Measurements from ENCODE around the gene ZCCHC7. TPM values are rescaled to one million over a fixed set of nuclear protein-coding genes. Genes with fewer than 3 reads are reported as not detected.

Gene ZCCHC7
- total and polyA plus RNA-seq, 2 of the 8 experiments (the other 6 are each of a cell fraction or from before 2014, with no cell fraction given): 12.2 to 27.5 TPM

DNA sequence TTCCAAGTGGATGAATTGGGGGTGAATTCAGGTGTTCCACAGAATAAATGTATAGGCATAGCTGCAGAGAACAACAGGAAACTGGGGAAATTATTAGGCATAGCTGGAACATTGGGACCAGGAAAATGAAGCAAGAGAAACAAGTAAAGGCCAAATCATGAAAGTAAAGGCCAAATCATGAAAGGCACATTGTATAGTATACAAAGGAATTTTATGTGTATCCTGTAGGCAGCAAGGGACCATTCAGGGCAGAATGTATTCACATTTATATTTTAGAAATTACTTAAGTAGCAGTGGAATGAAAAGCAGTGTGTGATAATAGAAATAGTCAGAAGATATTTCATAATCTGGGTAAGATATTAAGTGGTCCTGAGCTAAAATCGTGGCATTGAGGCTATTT is 174.8 kb downstream of the ZCCHC7 start:
- Histone ChIP-seq H2AK5ac (ENCODE audit: low read depth, low read length) (no peak overlapping the region), H3K4me3 (ENCODE audit: extremely low read depth in 1 of 4, insufficient read depth in 2 of 4, low read depth in 3 of 4, low read length in 4 of 4) (no peak overlapping the region), H2BK20ac (ENCODE audit: low read length) (no peak overlapping the region), H3K4me1 (replicated peaks in 1 of 4; ENCODE audit: control insufficient read depth in 3 of 4, insufficient read depth in 4 of 4, low read length in 3 of 4) (peaks cover 0 to 2% (median under 1%) of the 10 kb centered on the region in 4 experiments; a peak in 2 of 7 replicates), H2BK5ac (ENCODE audit: low read depth, low read length) (no peak overlapping the region), H3K27ac (ENCODE audit: low read depth, low read length) (no peak overlapping the region), H3K36me3 (ENCODE audit: control insufficient read depth in 2 of 4, insufficient read depth in 4 of 4, low read length in 3 of 4) (no peaks in the 10 kb centered on the region), H3K23ac (ENCODE audit: insufficient read length) (no peak overlapping the region), H3K18ac (ENCODE audit: extremely low read depth, low read length) (no peak overlapping the region), H3K4ac (replicated peaks; ENCODE audit: insufficient read length, low read depth, low read length) (no peak overlapping the region), H3K9me3 (ENCODE audit: insufficient read depth in 2 of 2, low read depth in 1 of 2, low read length in 1 of 2) (no peaks in the 10 kb centered on the region), H2BK15ac (ENCODE audit: low read length) (no peak overlapping the region), H2BK120ac (replicated peaks; ENCODE audit: low read depth, low read length) (no peak overlapping the region), H4K5ac (ENCODE audit: insufficient read length, low read depth, low read length) (no peak overlapping the region), H3K79me2 (ENCODE audit: control insufficient read depth in 1 of 2, insufficient read depth in 2 of 2, low read length in 2 of 2) (no peaks in the 10 kb centered on the region), H3K27me3 (replicated peaks in 1 of 4; ENCODE audit: control insufficient read depth in 3 of 4, extremely low read depth in 1 of 4, insufficient read depth in 3 of 4, low read length in 3 of 4) (no peaks in the 10 kb centered on the region; a peak in 1 of 7 replicates), H2BK12ac (ENCODE audit: low read depth, low read length) (no peak overlapping the region), H4K91ac (replicated peaks; ENCODE audit: insufficient read length, low read length) (no peak overlapping the region), H2AFZ (ENCODE audit: low read length) (no peak overlapping the region), H3K56ac (replicated peaks; ENCODE audit: insufficient read length, low read depth, low read length) (no peak overlapping the region), H3K9ac (replicated peaks in 1 of 4; ENCODE audit: extremely low read depth in 1 of 4, low read depth in 3 of 4, low read length in 3 of 4) (no peak overlapping the region), H4K8ac (ENCODE audit: extremely low read depth, insufficient read depth, low read length) (no peak overlapping the region), H4K20me1 (replicated peaks in 1 of 2; ENCODE audit: control insufficient read depth in 1 of 2, insufficient read depth in 2 of 2, low read length in 2 of 2) (peaks cover 0 to 3% of the 10 kb centered on the region in 2 experiments), H3K79me1 (ENCODE audit: low read depth, low read length) (no peaks in the 10 kb centered on the region; the same call in 1 of the 2 replicates), H3K4me2 (ENCODE audit: insufficient read depth in 1 of 2, low read depth in 2 of 2, low read length in 2 of 2) (no peak overlapping the region), H3K14ac (ENCODE audit: insufficient read length) (no peak overlapping the region), H3K23me2 (ENCODE audit: low read depth, low read length) (no peaks in the 10 kb centered on the region; the same call in 1 of the 2 replicates)
- ChIA-PET CTCF (ENCODE audit: partially characterized antibody) (interaction anchor here (0.6 to 1.4 kb wide), 6 partner anchors 9 to 1129 kb away, joined by 3 to 7 read pairs (median 4); no protein-coding TSS in a partner anchor), POLR2A (ENCODE audit: partially characterized antibody) (no interaction called here)
- DNase-seq (ENCODE audit: low read depth in 1 of 2, low spot score in 2 of 2): no peak
- 96% methylated on average over 1 of the region's 1 CpG; no CpG with 5 or more reads in 1 of the 2 experiments for WGBS, 2 experiments (ENCODE audit: extremely low coverage in 1 of 2, insufficient coverage in 1 of 2, insufficient read length in 1 of 2, insufficient replicate concordance in 2 of 2, low coverage in 1 of 2, low lambda C conversion rate in 2 of 2, missing lambda C conversion rate in 1 of 2)
- TF ChIP-seq CHD1 (IDR thresholded peaks at IDR 0.05; ENCODE audit: low read depth, low read length): no peak
- TF ChIP-seq NRF1 (IDR thresholded peaks at IDR 0.05; ENCODE audit: low read depth, low read length): no peak
- no peak for TF ChIP-seq RFX5 (IDR thresholded peaks at IDR 0.05; ENCODE audit: borderline replicate concordance, low read depth, low read length)
- TF ChIP-seq TEAD4 (IDR thresholded peaks at IDR 0.05; ENCODE audit: low read depth, low read length): no peak
- TF ChIP-seq MAX (IDR thresholded peaks at IDR 0.05): no peak
- no peak for TF ChIP-seq TAF7 (optimal IDR thresholded peaks at IDR 0.05; ENCODE audit: borderline replicate concordance, low read depth, low read length)
- no peak for TF ChIP-seq ZNF274 (IDR thresholded peaks at IDR 0.05; ENCODE audit: borderline replicate concordance, extremely low read depth, low read length)
- TF ChIP-seq EZH2 (IDR thresholded peaks at IDR 0.05; ENCODE audit: low read depth, low read length, severe bottlenecking): no peak
- TF ChIP-seq EP300 (IDR thresholded peaks at IDR 0.05; ENCODE audit: borderline replicate concordance in 1 of 2, low read depth in 2 of 2, low read length in 2 of 2): no peak
- no peak for TF ChIP-seq BCL11A (IDR thresholded peaks at IDR 0.05; ENCODE audit: low read depth in 2 of 2, low read length in 2 of 2)
- no peak for TF ChIP-seq KDM1A (IDR thresholded peaks at IDR 0.05; ENCODE audit: borderline replicate concordance, low read length)
- FAIRE-seq: no peak
